Right lobe of liver (tissue), 4 donors: ENCODE data around the gene NUP210.

ENCODE experiments used
- CTCF ChIP-seq, 4 donors: fragments of 200-600 bp in 3 of 4; fragments of 450-650 bp in 1 of 4; IDR thresholded peaks; one replicate each; pipeline versions ENCODE4 v1.5.1 to v1.8.0; 2016 to 2022; ENCODE audit warnings: antibody characterized with exemption in 4 of 4, mild to moderate bottlenecking in 2 of 4
- POLR2A ChIP-seq: fragments of 450-650 bp; IDR thresholded peaks from one replicate; pipeline ENCODE4 v1.6.1; 2017; ENCODE audit warnings: antibody characterized with exemption, mild to moderate bottlenecking
- donor health status: DM: no; HTN: no; CAD: no.
- donor health status: DM: no; HTN: no; CAD: no.
- donor health status: DM: no; HTN: yes; CAD: no.

GRCh38 chr3:13296662-13297061, 123.5 kb downstream of the NUP210 start:
- TF ChIP-seq POLR2A, result no peak
- TF ChIP-seq CTCF (IDR thresholded peaks at IDR 0.05), result no peak
